ENCODE measurements around the gene HSD17B14.

- no peak for TF ChIP-seq CTCF (IDR thresholded peaks at IDR 0.05)
- TF ChIP-seq USF2 (IDR thresholded peaks at IDR 0.05; ENCODE audit: borderline replicate concordance, low read depth, low read length): no peak
- TF ChIP-seq NFIC (IDR thresholded peaks at IDR 0.05; ENCODE audit: borderline replicate concordance): no peak
- no peak for TF ChIP-seq CHD2 (IDR thresholded peaks at IDR 0.05; ENCODE audit: low read length, partially characterized antibody)
These were observed 33.8 kb upstream of the HSD17B14 start for GRCh38 chr19:48870048-48870447.
